CD4-positive, alpha-beta T cell treated with Interleukin-12 subunit alpha and Interleukin-12 subunit beta, for 1 hour (primary cell): ENCODE data around the gene PRUNE2.
"Not testable (repeated sequence)": the region's sequence is repeated elsewhere in the genome, so short reads cannot be mapped to it uniquely, and the experiment has no call there.

Experiments used
- DNase-seq: peaks from one replicate; pipeline ENCODE4 v3.0.0-alpha.2; 2020

The PRUNE2 gene

GRCh38 chr9:76866689-76867088, 39.2 kb downstream of the PRUNE2 start:
- no peak for DNase-seq

- DNase-seq, result no peak
These were observed 42.1 kb downstream of the PRUNE2 start for GRCh38 chr9:76863832-76864231.

DNA sequence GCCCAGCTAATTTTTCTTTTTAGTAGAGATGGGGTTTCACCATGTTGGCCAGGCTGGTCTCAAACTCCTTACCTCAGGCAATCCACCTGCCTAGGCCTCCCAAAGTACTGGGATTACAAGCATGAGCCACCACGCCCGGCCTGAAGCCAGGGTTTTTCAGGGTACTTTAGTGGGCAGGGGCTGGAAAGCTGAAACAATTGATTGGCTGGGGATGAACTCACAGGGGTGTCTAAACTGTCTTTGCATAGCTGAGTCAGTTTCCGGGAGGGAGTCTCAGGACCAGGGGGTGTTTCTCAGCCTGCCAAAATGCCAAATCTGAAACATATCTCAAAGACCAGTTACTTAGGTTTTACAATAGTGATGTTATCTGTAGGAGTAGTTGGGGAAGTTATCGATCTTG, 46.1 kb downstream of the PRUNE2 start:
- DNase-seq, result no peak

- DNase-seq, result not testable (repeated sequence)
These were observed 47.7 kb downstream of the PRUNE2 start for GRCh38 chr9:76858248-76858647.

GRCh38 chr9:76856016-76856415, 49.9 kb downstream of the PRUNE2 start:
- no peak for DNase-seq

DNA sequence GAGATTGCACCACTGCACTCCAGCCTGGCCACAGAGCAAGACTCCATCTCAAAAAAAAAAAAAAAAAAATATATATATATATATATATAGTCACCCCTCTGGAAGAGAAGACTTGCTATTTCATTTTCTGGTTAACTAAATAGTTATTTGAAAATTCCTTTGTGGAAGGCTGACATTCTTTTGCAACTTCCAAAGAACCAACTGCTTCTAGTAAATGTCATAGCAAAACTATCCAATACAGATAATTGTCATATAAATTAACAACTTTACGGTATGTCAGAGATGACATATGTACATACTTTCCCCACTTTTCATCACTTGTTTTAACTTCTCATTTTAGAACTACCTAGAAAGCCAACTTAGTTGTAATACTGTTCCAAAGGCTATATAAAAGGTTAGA, 50.9 kb downstream of the PRUNE2 start:
- DNase-seq, result no peak

GRCh38 chr9:76852026-76852425, 53.9 kb downstream of the PRUNE2 start:
- no peak for DNase-seq

GRCh38 chr9:76846297-76846696, 59.6 kb downstream of the PRUNE2 start:
- no peak for DNase-seq

DNA sequence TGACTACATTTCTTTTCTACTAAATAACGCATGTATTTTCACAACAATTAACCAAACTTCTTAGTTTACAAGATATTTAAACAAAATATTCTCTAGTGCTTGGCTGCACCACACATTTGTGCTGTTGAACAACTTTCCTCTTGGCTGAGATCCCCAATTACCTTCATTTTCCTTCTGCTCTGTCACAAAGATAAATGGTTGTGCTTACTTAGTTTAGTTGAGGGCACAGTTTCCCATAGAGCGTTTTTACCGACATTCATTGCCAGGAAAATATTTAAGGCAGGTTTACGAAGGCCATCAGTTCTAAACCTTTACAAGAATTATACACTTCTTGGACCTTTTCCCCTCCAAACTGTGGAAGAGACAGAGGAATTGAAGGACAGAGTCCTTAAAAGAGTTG, 60.7 kb downstream of the PRUNE2 start:
- DNase-seq, result no peak

DNA sequence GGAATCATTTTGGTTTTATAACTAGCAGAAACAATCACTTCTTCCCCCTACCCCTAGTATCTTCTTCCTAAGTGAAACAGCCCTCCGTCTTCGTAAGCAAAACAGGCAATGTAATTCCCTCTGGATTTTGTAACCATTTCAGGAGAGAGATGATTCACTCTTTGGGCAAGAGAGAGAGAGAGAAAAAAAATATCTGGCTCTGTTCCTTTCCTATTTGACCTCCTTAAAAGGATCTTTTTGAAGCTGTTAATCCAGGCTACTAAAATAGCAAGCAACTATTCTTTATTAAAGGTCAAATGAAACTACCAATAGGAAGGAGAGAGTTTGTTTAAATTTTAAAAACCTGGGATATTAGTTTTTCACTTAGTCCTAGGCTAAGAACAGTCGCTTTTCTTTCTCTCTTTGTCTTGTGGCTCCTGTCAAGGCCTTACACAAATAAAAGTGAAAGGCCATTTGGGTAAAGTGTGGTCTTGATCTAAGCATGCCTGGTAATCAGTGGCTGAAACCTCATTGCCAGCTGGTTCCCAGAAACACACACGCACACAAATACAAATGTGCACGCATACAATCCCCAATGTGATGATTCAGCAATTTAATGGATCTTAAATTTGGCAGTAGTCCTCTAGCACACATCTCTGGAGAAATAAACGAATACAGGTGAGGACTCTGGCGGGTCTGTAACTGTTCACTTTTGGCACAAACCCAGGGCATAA, 70.2 kb downstream of the PRUNE2 start:
- no peak for DNase-seq

DNA sequence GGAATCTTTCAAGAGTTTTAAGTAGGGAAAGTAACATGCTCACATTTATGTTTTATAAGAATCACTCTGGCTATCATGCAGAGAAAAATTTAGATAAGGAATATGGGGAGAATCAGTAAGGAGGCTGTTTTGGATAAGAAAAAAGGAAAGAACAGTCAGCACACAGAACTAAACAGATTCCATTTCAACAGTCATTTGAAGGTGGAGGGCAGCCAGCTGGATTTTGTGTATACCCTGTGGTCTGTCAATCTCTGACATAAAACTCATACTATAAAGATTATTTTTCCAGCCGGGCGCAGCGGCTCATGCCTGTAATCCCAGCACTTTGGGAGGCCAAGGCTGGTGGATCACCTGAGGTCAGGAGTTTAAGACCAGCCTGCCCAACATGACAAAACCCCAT, 77.5 kb downstream of the PRUNE2 start:
- no peak for DNase-seq

DNA sequence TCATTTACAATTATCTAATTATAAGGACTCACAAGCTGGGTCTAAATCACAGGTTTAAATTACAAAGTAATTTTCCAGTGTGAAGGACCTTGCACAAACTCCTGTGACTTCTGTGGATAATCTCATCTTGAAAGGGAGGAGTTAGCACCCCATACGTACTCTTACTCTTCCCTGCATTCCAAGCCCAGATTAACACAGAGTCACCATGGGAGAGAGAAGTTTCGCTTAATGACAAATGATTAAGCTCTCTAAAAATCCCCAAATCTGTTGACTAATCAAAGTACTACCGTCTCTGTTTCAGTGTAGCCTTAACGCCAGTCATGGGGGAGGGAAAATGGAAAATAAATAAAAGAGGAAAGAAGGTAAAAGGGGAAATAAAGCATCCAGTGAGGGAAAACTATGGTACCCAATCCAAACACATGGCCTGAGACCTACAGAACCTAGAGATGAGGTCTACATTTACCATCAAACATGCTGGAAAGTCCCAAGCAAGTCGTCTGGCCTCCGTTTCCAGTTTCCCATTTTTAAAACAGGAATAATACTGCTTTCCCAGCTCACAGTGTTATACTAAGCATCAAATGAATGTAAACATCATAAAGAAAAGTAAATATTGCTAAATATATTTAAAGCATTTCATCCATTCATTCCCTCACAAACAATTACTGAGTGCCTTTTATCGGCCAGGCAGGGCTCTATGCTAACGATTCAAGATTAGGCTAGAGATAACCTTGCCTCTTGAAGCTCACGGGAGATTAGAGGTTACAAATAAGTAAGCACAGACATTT, 78.4 kb downstream of the PRUNE2 start:
- DNase-seq, result no peak

DNA sequence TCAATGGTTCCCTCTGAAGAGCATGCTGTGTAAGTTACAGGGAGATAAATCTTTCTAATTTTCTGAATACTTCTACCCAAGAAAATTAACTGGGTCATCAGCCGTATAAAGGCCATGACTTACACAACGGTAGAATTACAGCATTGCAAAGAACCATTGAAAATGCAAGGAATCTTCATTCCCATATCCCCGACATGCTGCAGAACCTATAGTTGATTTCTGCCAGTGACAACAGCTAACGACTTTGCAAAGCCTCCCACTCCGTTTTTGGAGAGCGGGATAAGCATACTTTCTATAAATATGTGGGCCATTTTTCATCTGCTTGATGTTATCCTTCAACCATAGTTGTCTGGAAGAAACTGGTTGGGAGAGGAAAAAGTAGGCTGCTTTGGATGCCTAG, 85.5 kb downstream of the PRUNE2 start:
- DNase-seq, result no peak

DNA sequence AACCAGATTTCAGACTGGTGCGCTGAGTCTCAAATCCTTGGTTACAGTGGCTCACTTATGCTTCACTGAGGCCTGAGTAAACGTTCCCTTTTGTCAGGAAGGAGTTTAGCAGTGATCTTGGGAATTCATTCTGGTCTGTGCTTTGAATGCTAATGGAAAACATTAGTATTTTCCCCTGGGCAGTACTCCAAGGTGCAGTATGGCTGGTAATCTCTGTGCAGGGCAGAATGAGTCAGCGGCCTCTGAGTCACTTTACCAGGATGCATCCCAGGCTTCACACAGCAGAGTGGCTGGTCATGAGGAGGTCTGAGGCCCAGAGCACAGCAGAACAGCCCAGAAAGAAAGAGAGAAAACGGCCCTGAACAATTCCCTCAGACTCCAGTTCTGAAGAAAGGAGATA, 87.6 kb downstream of the PRUNE2 start:
- DNase-seq, result no peak

GRCh38 chr9:76817489-76817888, 88.4 kb downstream of the PRUNE2 start:
- DNase-seq, result no peak

- no peak for DNase-seq
These were observed 93.3 kb downstream of the PRUNE2 start for GRCh38 chr9:76812591-76812990.

- DNase-seq, result no peak
These were observed 95.4 kb downstream of the PRUNE2 start for GRCh38 chr9:76810377-76810957.

- no peak for DNase-seq
These were observed 97.3 kb downstream of the PRUNE2 start for GRCh38 chr9:76808636-76809035.

GRCh38 chr9:76803762-76804161, 102.2 kb downstream of the PRUNE2 start:
- DNase-seq, result no peak

DNA sequence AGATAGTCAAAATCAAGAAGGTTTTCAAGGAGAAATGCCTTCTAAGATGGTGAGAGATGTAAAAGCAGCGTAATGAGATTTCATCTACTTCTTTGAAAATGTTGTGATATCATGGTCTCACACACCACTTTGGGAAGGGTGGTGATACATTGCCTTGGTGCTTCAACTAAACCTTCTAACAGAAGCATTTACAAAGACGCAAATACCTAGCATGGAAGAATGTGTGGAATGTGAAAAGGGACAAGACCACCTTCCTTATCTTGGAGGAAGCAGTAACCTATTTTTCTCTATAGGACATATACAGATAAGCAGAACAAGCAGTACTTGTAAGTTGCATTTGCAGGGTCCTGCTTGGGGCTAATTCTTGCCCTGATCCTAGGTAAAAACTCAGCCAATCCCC, 102.8 kb downstream of the PRUNE2 start:
- no peak for DNase-seq

DNA sequence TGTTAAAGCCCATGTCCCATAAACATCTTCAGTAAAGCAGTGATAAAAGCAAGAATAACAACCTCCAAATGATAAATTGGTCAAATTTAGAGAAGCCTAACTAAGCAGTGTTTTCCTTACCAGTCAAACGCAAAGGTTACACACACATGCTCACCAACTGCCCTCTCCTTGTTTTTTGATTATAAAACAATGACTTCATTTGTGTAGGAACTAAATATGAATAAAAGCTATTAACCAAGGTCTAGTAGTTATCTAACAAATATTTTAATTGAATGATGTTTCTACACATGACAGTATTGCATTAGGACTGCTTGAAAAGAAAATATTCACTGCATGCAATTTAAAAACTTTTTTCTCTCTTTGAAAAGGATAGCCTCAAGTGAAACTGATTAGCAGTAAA, 105.0 kb downstream of the PRUNE2 start:
- no peak for DNase-seq

DNA sequence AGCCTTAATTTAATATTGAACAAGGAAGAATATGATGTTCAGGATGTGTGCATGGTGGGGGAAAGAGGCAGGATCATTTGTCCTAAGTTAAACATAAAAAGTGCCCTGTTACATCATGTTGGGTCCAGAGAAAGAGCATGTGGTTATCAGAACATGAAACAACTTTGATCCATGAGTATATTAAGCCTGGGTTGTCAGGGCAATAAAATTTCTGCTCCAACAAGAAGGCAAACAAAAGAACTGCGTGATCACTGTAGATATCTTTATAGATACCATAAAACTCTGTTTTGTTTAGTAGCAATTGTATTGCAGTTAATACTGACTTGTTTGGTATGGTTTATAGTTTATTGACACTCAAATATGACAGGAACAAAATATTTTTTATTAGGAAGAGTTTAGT, 106.4 kb downstream of the PRUNE2 start:
- DNase-seq, result no peak

- DNase-seq, result no peak
These were observed 107.4 kb downstream of the PRUNE2 start for GRCh38 chr9:76798527-76798926.

DNA sequence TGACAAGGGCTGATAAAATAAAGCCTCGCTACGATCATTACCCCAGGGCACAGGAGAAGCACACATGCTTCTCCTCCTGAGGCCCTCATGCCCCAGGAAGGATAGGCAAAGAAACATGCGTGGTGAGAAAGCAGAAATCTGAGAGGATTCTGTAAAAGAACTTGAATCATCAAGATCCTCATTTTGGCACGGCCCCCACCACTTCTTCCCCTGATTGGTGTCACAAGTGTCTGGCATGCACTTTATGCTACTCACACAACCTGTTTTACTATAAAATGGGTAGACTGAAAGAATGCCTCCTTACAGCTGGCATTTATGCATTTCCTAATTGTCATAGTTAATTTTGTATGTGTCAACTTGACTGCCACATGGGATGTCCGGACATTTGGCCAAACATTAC, 109.6 kb downstream of the PRUNE2 start:
- DNase-seq, result no peak
